GM12873 (cell line): Measurements from ENCODE around the gene CNPY1.

ENCODE experiments used
- CTCF ChIP-seq: IDR thresholded peaks from 2 replicates; pipeline ENCODE4 v1.5.1; 2012; ENCODE audit warnings: low read depth, mild to moderate bottlenecking, moderate library complexity, low read length, control low read depth; ENCODE audit not compliant: insufficient read depth; ENCODE audit errors: missing control alignments

Gene CNPY1

DNA sequence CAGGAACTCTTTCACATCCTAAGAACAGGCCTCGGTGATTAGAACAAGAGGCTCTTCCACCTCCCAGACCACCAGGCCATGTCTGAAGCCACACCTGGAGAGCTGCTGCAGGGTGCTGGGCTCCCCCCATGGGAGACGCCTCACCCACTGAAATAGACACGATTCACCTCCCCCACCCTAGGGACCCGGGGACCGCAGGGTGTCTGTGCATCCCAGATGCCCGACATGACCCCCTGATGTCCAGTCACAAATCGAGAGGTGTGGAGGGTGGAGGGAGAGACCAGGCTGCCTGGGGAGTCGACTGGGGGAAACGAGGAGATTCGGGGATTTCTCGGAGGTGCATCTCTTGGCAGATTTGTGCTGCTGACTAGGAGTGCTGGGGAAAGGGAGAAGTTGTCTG, 31.0 kb downstream of the CNPY1 start:
- TF ChIP-seq CTCF, result no peak

DNA sequence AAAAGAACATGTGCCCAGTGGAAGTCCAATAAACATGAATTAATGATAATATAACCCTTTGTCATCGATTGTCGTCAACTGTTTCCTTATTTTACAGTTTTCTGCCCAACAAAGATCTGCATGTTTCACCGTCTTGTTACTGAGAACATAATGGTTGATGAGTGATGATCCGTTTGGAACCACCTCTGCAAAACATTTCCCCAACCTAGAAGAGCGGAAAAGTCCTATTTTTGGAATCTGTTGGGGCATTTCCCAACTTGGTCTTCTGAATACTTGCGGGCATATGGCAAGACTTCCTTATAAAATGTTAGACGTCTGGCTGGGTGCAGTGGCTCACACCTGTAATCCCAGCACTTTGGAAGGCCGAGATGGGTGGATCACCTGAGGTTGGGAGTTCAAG, 32.1 kb downstream of the CNPY1 start:
- no peak for TF ChIP-seq CTCF

DNA sequence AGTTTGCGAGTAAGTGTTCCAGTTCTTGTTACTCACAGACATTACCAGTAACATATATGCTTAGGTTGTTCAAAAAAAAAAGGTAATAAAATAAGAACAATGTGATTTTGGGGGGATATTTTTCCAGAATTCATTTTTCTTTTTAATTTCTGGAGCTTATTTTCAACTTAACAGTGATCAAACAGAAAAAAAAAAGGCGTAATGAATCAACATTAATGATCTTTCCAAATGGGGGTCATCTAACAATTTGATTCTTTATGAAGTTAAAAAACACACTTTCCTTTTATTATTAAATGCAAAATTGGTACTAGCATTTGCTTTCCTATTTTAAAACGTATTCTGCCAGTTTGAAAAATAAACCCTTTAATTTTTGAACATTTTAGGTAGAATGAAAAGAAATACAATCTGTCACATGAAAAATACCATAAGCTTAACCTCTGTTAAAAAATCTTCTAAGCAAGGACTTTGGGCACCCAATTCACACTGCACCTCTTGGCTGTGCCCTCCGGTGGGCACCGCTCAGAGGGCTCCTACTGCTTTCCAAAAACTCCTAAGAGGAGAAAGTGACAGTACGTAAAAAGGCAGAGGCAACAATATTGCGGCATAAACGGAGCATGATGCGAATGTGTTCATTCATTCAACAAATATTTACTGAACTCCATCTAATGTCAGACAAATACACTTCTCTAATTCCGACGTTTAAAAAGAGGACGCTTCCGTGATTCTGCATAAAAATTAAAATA, 32.6 kb downstream of the CNPY1 start:
- TF ChIP-seq CTCF, result no peak

DNA sequence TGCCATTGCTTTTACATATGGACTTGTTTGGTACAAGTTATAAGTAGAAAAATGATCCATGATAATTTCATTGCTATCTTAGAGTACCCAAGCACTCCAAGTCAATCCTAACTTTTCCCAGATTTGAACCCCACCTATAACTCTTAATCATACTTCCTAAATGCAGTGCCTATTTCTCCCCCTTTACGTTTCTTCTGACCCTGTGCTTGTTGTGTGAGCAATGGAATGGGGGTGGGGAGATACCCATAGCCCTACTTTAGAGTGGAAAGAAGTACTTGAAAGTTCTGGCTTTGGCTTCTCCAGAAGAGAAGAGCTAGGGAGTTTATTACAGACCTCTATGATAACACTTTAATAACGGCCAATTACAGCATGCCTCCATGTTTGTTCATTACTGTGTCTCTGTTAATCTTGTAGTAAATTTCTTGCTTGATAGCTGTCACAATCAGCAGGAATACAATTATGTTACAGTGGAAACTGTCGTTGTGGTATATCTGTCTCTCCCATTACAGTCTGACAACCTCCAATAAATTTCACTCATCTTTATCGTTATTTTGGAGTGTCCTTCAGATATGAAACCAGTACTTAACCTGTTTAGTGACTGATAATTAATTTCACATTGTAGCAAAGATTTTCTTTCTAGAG, 34.0 kb downstream of the CNPY1 start:
- no peak for TF ChIP-seq CTCF

GRCh38 chr7:155511702-155511996, 34.7 kb downstream of the CNPY1 start:
- no peak for TF ChIP-seq CTCF

GRCh38 chr7:155510975-155511701, 35.2 kb downstream of the CNPY1 start:
- TF ChIP-seq CTCF, result no peak

- TF ChIP-seq CTCF, result no peak
These were observed 36.4 kb downstream of the CNPY1 start for GRCh38 chr7:155509725-155510551.
